Osteocyte (in vitro differentiated cells): ENCODE results near the gene ELL. TPM values are rescaled to one million over a fixed set of nuclear protein-coding genes. Genes with fewer than 3 reads are reported as not detected.

Experiments
- DNase-seq: peaks from one replicate; pipeline ENCODE4 v3.0.0; 2021; ENCODE audit warnings: mixed read lengths; ENCODE audit not compliant: unreplicated experiment; ENCODE audit errors: extremely low spot score
- H3K27ac Mint-ChIP-seq: one replicate; pipeline ENCODE4 v1.8.0; 2021; ENCODE audit warnings: mild to moderate bottlenecking, mixed read lengths; ENCODE audit not compliant: unreplicated experiment
- H3K27me3 Mint-ChIP-seq: one replicate; pipeline ENCODE4 v1.8.0; 2021; ENCODE audit warnings: mixed read lengths; ENCODE audit not compliant: unreplicated experiment
- H3K36me3 Mint-ChIP-seq: one replicate; pipeline ENCODE4 v1.8.0; 2021; ENCODE audit warnings: mixed read lengths; ENCODE audit not compliant: unreplicated experiment
- H3K4me1 Mint-ChIP-seq: one replicate; pipeline ENCODE4 v1.8.0; 2021; ENCODE audit warnings: mixed read lengths; ENCODE audit not compliant: unreplicated experiment
- H3K4me3 Mint-ChIP-seq: one replicate; pipeline ENCODE4 v1.8.0; 2021; ENCODE audit warnings: mild to moderate bottlenecking, moderate library complexity, mixed read lengths; ENCODE audit not compliant: unreplicated experiment
- H3K9me3 Mint-ChIP-seq: one replicate; pipeline ENCODE4 v1.8.0; 2021; ENCODE audit warnings: mixed read lengths; ENCODE audit not compliant: unreplicated experiment
- CTCF ChIP-seq: fragments of 200-600 bp; sonication (generic); IDR thresholded peaks from 2 replicates; pipeline ENCODE4 v1.5.0; 2021; ENCODE audit warnings: antibody characterized with exemption, mild to moderate bottlenecking, moderate library complexity
- total RNA-seq: library from RNA; stranded (reverse); gene quantifications from 2 replicates; pipeline ENCODE4 v1.2.1, GENCODE V29; 2021

The ELL gene
- total RNA-seq, 1 donor from 2014 or later = 17.6 TPM

DNA sequence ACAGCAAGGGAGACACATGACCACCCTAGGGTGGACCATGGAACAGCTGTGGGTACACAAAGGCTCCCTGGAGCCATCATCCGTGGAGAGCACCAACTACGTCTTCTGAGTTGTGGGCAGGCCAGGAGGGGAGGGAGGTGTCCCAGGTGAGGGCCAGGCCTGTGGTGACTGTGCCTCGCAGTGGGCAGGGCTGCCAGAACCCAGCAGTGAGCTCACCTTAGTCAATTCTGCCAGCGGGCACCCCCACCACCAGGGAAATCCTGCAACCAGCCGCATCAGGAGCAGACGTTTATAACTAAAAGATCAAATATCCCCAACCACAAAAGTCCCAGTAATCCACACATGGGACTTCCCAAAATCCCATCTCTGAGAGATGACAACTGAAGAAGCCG lies 19.6 kb downstream of the ELL start:
- no peaks in the 10 kb centered on the region for H3K36me3 Mint-ChIP-seq
- no peaks in the 10 kb centered on the region for H3K9me3 Mint-ChIP-seq
- H3K27ac Mint-ChIP-seq = no peak overlapping the region
- peaks cover 67% of the 10 kb centered on the region for H3K4me1 Mint-ChIP-seq
- H3K27me3 Mint-ChIP-seq = no peaks in the 10 kb centered on the region
- no peak for TF ChIP-seq CTCF
- no peak for DNase-seq
- H3K4me3 Mint-ChIP-seq = no peak overlapping the region

DNA sequence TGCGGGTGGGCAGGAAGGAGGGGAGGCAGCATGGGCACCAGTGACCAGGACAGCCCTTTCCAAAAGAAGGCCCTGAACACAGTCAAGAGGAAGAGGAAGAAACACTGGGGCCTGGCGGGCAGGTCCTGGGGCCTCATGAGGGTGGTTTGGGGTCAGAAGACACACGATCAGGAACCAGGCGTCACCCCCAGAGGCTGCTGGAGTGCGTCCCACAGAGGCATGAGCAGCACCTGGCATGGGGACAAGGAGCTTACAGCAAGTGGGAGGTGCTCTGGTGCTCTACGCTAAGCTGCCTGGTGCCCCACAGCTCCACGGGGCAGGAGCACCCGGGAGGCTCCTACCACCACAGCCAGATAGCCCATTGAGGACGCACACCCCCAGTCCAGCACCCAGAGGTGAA lies 20.0 kb downstream of the ELL start:
- DNase-seq = no peak
- TF ChIP-seq CTCF = no peak
- Mint-ChIP-seq H3K4me1 (peaks cover 67% of the 10 kb centered on the region), H3K9me3 (no peaks in the 10 kb centered on the region), H3K36me3 (no peaks in the 10 kb centered on the region), H3K27me3 (no peaks in the 10 kb centered on the region), H3K27ac (no peak overlapping the region), H3K4me3 (no peak overlapping the region)

GRCh38 chr19:18501351-18501750 lies 20.5 kb downstream of the ELL start:
- Mint-ChIP-seq H3K27ac (peak overlapping the region; percentile 91), H3K4me3 (no peak overlapping the region), H3K36me3 (no peaks in the 10 kb centered on the region), H3K27me3 (no peaks in the 10 kb centered on the region), H3K4me1 (peaks cover 68% of the 10 kb centered on the region), H3K9me3 (no peaks in the 10 kb centered on the region)
- DNase-seq = no peak
- TF ChIP-seq CTCF = no peak

GRCh38 chr19:18500799-18501198 lies 21.1 kb downstream of the ELL start:
- H3K4me3 Mint-ChIP-seq = no peak overlapping the region
- no peak for TF ChIP-seq CTCF
- H3K27me3 Mint-ChIP-seq = no peaks in the 10 kb centered on the region
- no peaks in the 10 kb centered on the region for H3K36me3 Mint-ChIP-seq
- H3K4me1 Mint-ChIP-seq = peaks cover 73% of the 10 kb centered on the region
- H3K27ac Mint-ChIP-seq = peak overlapping the region; percentile 91
- no peaks in the 10 kb centered on the region for H3K9me3 Mint-ChIP-seq
- no peak for DNase-seq

GRCh38 chr19:18500376-18500775 lies 21.5 kb downstream of the ELL start:
- no peak for DNase-seq
- no peaks in the 10 kb centered on the region for H3K9me3 Mint-ChIP-seq
- no peaks in the 10 kb centered on the region for H3K36me3 Mint-ChIP-seq
- no peaks in the 10 kb centered on the region for H3K27me3 Mint-ChIP-seq
- peaks cover 73% of the 10 kb centered on the region for H3K4me1 Mint-ChIP-seq
- H3K27ac Mint-ChIP-seq = peak overlapping the region; percentile 91
- TF ChIP-seq CTCF = no peak
- peak overlapping the region; percentile 6 for H3K4me3 Mint-ChIP-seq
